ENCODE measurements around the gene BAIAP2.

BAIAP2 gene, protein sequence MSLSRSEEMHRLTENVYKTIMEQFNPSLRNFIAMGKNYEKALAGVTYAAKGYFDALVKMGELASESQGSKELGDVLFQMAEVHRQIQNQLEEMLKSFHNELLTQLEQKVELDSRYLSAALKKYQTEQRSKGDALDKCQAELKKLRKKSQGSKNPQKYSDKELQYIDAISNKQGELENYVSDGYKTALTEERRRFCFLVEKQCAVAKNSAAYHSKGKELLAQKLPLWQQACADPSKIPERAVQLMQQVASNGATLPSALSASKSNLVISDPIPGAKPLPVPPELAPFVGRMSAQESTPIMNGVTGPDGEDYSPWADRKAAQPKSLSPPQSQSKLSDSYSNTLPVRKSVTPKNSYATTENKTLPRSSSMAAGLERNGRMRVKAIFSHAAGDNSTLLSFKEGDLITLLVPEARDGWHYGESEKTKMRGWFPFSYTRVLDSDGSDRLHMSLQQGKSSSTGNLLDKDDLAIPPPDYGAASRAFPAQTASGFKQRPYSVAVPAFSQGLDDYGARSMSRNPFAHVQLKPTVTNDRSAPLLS

DNA sequence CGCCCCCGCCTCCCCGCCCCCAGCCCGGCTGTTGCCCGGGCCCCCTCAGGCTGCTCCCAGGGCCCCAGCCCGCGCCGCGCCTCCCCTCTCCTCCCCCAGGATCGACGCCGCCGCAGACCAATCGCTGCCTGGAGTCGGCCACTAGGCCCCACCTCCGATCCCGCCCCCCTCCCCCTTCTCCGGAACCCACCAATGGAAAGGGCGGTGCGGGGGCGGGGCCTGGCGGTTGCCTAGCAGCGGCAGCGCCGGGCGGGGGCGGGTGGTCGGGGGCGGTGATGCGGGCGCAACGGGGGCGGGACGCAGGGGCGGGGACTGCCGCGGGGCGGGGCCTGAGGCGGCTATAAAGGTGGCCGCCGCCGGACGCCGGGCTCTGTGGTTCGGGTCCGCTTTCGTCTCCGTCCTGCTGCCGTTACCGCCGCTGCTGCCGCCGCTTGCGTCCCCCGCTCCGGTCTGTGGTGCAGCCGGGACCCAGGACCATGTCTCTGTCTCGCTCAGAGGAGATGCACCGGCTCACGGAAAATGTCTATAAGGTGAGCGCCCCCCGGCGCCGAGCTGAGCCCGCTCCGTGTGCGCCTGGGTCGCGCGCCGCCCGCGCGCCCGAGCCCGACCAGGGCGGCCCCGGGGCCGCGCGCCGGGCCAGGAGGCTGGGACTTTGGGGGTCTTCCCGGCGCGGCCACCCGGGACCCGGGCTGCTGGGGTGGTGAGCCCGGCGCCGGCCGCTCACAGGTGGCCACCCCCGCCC, at the start of gene BAIAP2:
Gene BAIAP2, plus strand, starts transcription at position 373 of the 742 bp plus-strand sequence. Its CDS starts 104 bp downstream, at position 477.
- Mint-ChIP-seq H3K4me3 (peak within 1 kb of the TSS; percentile 93), H3K27ac (peak within 1 kb of the TSS; percentile 85), H3K36me3 (ENCODE audit: low read depth) (peaks cover 5% of the 10 kb centered on the region), H3K4me1 (peaks cover 73% of the 10 kb centered on the region), H3K9me3 (no peaks in the 10 kb centered on the region), H3K27me3 (ENCODE audit: low read depth, poor library complexity) (peaks cover 9% of the 10 kb centered on the region)
- DNase-seq, result peak; percentile 100
- TF ChIP-seq, protein P1, sequence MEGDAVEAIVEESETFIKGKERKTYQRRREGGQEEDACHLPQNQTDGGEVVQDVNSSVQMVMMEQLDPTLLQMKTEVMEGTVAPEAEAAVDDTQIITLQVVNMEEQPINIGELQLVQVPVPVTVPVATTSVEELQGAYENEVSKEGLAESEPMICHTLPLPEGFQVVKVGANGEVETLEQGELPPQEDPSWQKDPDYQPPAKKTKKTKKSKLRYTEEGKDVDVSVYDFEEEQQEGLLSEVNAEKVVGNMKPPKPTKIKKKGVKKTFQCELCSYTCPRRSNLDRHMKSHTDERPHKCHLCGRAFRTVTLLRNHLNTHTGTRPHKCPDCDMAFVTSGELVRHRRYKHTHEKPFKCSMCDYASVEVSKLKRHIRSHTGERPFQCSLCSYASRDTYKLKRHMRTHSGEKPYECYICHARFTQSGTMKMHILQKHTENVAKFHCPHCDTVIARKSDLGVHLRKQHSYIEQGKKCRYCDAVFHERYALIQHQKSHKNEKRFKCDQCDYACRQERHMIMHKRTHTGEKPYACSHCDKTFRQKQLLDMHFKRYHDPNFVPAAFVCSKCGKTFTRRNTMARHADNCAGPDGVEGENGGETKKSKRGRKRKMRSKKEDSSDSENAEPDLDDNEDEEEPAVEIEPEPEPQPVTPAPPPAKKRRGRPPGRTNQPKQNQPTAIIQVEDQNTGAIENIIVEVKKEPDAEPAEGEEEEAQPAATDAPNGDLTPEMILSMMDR (IDR thresholded peaks at IDR 0.05), result no peak

DNA sequence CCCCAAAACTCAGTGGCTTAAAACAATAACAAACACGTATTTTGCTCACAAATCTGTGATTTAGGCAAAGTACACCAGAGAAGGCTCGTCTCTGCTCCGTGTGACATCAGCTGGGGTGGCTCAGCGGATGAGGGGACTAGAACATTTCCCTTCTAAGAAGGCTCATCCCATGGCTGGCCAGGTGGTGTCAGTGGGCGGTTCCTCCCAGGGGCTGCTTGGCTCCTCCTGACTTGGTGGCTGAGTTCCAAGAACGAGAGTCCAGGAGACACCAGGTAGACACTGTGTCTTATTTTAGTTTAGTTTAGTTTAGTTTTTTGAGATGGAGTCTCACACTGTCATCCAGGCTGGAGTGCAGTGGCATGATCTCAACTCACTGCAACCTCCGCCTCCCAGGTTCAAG, 48.9 kb upstream of the BAIAP2 start:
- H3K4me1 Mint-ChIP-seq, result peaks cover 41% of the 10 kb centered on the region
- TF ChIP-seq, protein P1 (IDR thresholded peaks at IDR 0.05), result no peak
- no peaks in the 10 kb centered on the region for H3K36me3 Mint-ChIP-seq (ENCODE audit: low read depth)
- H3K4me3 Mint-ChIP-seq, result no peak overlapping the region
- DNase-seq, result no peak
- peaks cover 58% of the 10 kb centered on the region for H3K27me3 Mint-ChIP-seq (ENCODE audit: low read depth, poor library complexity)
- no peak overlapping the region for H3K27ac Mint-ChIP-seq
- H3K9me3 Mint-ChIP-seq, result no peaks in the 10 kb centered on the region

GRCh38 chr17:80986816-80987475, 48.0 kb upstream of the BAIAP2 start:
- DNase-seq, result no peak
- H3K36me3 Mint-ChIP-seq (ENCODE audit: low read depth), result no peaks in the 10 kb centered on the region
- peaks cover 58% of the 10 kb centered on the region for H3K27me3 Mint-ChIP-seq (ENCODE audit: low read depth, poor library complexity)
- H3K9me3 Mint-ChIP-seq, result no peaks in the 10 kb centered on the region
- no peak overlapping the region for H3K27ac Mint-ChIP-seq
- peaks cover 36% of the 10 kb centered on the region for H3K4me1 Mint-ChIP-seq
- no peak overlapping the region for H3K4me3 Mint-ChIP-seq
- TF ChIP-seq, protein P1 (IDR thresholded peaks at IDR 0.05), result no peak

DNA sequence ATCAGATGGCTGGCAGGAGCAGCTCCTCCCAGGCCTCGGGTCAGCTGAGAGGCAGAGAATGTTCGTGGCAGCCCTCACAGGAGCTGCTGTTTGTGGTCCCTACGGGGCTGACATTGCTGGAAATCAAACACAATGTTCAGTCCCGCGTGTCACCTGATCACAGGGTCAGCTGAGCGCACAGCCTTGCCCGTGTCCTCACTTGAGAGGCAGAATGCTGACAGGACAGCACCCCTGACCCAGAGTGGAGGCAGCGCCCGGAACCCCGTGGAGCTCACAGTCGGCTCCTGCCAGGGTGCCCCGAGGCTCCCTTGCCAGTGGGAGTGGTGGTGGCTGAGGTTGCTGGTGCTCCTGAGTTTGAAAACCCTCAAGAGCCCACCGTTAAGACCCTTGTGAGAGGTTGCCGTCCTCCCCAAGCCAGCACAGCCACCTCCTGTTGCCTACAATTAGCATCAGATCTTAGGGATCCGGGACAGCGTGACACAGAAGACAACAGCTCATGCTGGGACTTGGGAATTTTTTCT, 47.0 kb upstream of the BAIAP2 start:
- TF ChIP-seq, protein P1 (IDR thresholded peaks at IDR 0.05), result no peak
- H3K4me1 Mint-ChIP-seq, result peaks cover 40% of the 10 kb centered on the region
- no peak for DNase-seq
- H3K9me3 Mint-ChIP-seq, result no peaks in the 10 kb centered on the region
- H3K27ac Mint-ChIP-seq, result no peak overlapping the region
- no peak overlapping the region for H3K4me3 Mint-ChIP-seq
- no peaks in the 10 kb centered on the region for H3K36me3 Mint-ChIP-seq (ENCODE audit: low read depth)
- H3K27me3 Mint-ChIP-seq (ENCODE audit: low read depth, poor library complexity), result peaks cover 55% of the 10 kb centered on the region

DNA sequence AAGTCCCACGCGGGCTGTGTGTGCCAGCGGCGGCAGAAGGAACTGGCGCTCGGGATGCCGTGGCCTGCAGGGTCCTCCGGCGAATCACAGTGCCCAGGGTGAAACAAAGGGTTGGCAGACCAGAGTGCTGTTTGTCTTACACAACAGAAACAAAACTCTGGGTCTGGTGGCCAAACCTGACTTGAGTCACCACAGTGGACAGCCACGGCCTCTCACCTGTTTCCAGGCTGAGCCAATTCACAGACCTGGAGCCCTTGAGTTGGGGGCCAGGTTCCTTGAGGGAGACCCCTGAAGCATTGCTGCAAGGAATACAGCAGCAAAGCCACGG, 45.4 kb upstream of the BAIAP2 start:
- H3K27ac Mint-ChIP-seq, result no peak overlapping the region
- TF ChIP-seq, protein P1 (IDR thresholded peaks at IDR 0.05), result no peak
- H3K9me3 Mint-ChIP-seq, result no peaks in the 10 kb centered on the region
- H3K27me3 Mint-ChIP-seq (ENCODE audit: low read depth, poor library complexity), result peaks cover 44% of the 10 kb centered on the region
- no peaks in the 10 kb centered on the region for H3K36me3 Mint-ChIP-seq (ENCODE audit: low read depth)
- H3K4me1 Mint-ChIP-seq, result peaks cover 30% of the 10 kb centered on the region
- no peak for DNase-seq
- no peak overlapping the region for H3K4me3 Mint-ChIP-seq
